DOHH2 (cell line): Measurements from ENCODE around the gene PKP3.

ENCODE experiments used
- EZH2phosphoT487 ChIP-seq: fragments of 200-600 bp; sonication (generic); IDR thresholded peaks from 2 replicates; pipeline ENCODE4 v1.6.1; 2017; ENCODE audit warnings: borderline replicate concordance, mild to moderate bottlenecking, antibody characterized with exemption, low read length, moderate library complexity, mixed read lengths
- TF ChIP-seq, protein P1 (sequence below): fragments of 200-600 bp; sonication (generic); IDR thresholded peaks from one replicate; pipeline ENCODE4 v1.5.1; 2014; ENCODE audit warnings: antibody characterized with exemption, mild to moderate bottlenecking, low read depth, low read length; ENCODE audit not compliant: poor library complexity, severe bottlenecking

DNA sequence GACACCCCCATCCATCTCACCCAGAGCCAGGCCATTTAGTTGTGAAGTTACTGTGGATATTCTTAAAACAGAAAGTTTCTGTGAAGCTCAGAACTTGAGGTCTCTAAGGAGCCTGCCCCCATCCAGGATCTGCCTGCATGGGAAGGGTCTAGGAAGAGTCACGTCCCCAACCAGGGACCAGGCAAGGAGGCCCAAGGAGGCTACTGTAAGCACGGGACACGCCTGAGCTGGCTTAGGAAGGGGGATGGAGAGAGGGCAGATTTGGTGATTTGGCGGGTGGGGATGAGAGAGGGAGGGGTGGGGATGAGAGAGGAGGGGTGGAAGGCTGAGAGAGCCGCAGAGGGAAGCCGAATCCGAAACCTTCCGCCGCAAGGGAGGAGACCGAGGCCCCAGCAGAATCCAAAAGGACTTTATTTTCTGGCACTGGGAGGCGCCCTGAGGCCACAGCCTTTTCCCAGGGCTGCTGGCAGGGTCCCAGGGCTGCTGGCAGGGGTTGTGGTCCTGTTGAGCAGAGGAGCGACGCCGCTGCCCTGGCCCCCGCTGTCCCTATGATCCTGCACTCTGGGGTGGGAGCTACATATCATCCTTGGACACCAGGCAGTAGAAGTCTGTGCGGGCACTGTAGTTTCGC, 11.4 kb downstream of the PKP3 start:
- TF ChIP-seq, protein P1, sequence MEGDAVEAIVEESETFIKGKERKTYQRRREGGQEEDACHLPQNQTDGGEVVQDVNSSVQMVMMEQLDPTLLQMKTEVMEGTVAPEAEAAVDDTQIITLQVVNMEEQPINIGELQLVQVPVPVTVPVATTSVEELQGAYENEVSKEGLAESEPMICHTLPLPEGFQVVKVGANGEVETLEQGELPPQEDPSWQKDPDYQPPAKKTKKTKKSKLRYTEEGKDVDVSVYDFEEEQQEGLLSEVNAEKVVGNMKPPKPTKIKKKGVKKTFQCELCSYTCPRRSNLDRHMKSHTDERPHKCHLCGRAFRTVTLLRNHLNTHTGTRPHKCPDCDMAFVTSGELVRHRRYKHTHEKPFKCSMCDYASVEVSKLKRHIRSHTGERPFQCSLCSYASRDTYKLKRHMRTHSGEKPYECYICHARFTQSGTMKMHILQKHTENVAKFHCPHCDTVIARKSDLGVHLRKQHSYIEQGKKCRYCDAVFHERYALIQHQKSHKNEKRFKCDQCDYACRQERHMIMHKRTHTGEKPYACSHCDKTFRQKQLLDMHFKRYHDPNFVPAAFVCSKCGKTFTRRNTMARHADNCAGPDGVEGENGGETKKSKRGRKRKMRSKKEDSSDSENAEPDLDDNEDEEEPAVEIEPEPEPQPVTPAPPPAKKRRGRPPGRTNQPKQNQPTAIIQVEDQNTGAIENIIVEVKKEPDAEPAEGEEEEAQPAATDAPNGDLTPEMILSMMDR = no peak
- no peak for TF ChIP-seq EZH2phosphoT487
